ENCODE results near the gene WSB1. TPM values are rescaled to one million over a fixed set of nuclear protein-coding genes. Genes with fewer than 3 reads are reported as not detected.

The WSB1 gene
- total RNA-seq, 1 experiment from 2014 or later, result 157 TPM

GRCh38 chr17:27324771-27325339 lies 30.9 kb downstream of the WSB1 start:
- Mint-ChIP-seq H3K27ac (ENCODE audit: unreplicated experiment) (no peak overlapping the region), H3K4me3 (ENCODE audit: unreplicated experiment) (no peak overlapping the region), H3K9me3 (ENCODE audit: unreplicated experiment) (no peaks in the 10 kb centered on the region), H3K27me3 (ENCODE audit: insufficient read depth, unreplicated experiment) (no peaks in the 10 kb centered on the region), H3K36me3 (ENCODE audit: insufficient read depth, unreplicated experiment) (peaks cover 10% of the 10 kb centered on the region), H3K4me1 (ENCODE audit: low read depth, unreplicated experiment) (peaks cover 11% of the 10 kb centered on the region)
- no peak overlapping the region for H3K4me3 ChIP-seq (ENCODE audit: low read depth, low read length)
- no TSS peak for BruUV-seq (replicated peaks)
- ChIA-PET POLR2A (no interaction called here), CTCF (no interaction called here)
- H3K36me3 ChIP-seq (ENCODE audit: control insufficient read depth, insufficient read depth, low read length), result no peaks in the 10 kb centered on the region
- no peaks in the 10 kb centered on the region for H3K27me3 ChIP-seq (replicated peaks; ENCODE audit: control insufficient read depth, insufficient read depth, low read length)
- no peak for DNase-seq
- no peak for TF ChIP-seq CTCF (IDR thresholded peaks at IDR 0.05; ENCODE audit: insufficient read depth in 1 of 2, low read depth in 1 of 2, low read length in 1 of 2, severe bottlenecking in 1 of 2, unreplicated experiment in 1 of 2)
- H3K4me1 ChIP-seq, result no peaks in the 10 kb centered on the region
- no peaks in the 10 kb centered on the region for H3K9me3 ChIP-seq
- intact Hi-C loops (cut with micrococcal nuclease; ENCODE audit: unreplicated experiment), result no loop called here

- H3K27me3 Mint-ChIP-seq (ENCODE audit: insufficient read depth, unreplicated experiment), result no peaks in the 10 kb centered on the region
- Histone ChIP-seq H3K27me3 (replicated peaks; ENCODE audit: control insufficient read depth, insufficient read depth, low read length) (no peaks in the 10 kb centered on the region), H3K4me3 (ENCODE audit: low read depth, low read length) (no peak overlapping the region), H3K4me1 (no peaks in the 10 kb centered on the region), H3K36me3 (ENCODE audit: control insufficient read depth, insufficient read depth, low read length) (no peaks in the 10 kb centered on the region), H3K9me3 (no peaks in the 10 kb centered on the region)
- no peak for TF ChIP-seq CTCF (IDR thresholded peaks at IDR 0.05; ENCODE audit: insufficient read depth in 1 of 2, low read depth in 1 of 2, low read length in 1 of 2, severe bottlenecking in 1 of 2, unreplicated experiment in 1 of 2)
- H3K4me1 Mint-ChIP-seq (ENCODE audit: low read depth, unreplicated experiment), result peaks cover 4% of the 10 kb centered on the region
- H3K4me3 Mint-ChIP-seq (ENCODE audit: unreplicated experiment), result no peak overlapping the region
- DNase-seq, result no peak
- intact Hi-C loops (cut with micrococcal nuclease; ENCODE audit: unreplicated experiment), result no loop called here
- no peaks in the 10 kb centered on the region for H3K9me3 Mint-ChIP-seq (ENCODE audit: unreplicated experiment)
- no TSS peak for BruUV-seq (replicated peaks)
- H3K36me3 Mint-ChIP-seq (ENCODE audit: insufficient read depth, unreplicated experiment), result no peaks in the 10 kb centered on the region
- ChIA-PET CTCF (no interaction called here), POLR2A (no interaction called here)
- no peak overlapping the region for H3K27ac Mint-ChIP-seq (ENCODE audit: unreplicated experiment)
Measured at GRCh38 chr17:27326051-27326450, 32.1 kb downstream of the WSB1 start.

GRCh38 chr17:27326585-27326984 lies 32.7 kb downstream of the WSB1 start:
- BruUV-seq (replicated peaks), result no TSS peak
- H3K4me3 Mint-ChIP-seq (ENCODE audit: unreplicated experiment), result no peak overlapping the region
- DNase-seq, result no peak
- CTCF ChIA-PET, result interaction anchor here (0.6 to 1.0 kb wide), 2 partner anchors 28 to 90 kb away, joined by 3 read pairs; no protein-coding TSS in a partner anchor
- H3K27me3 Mint-ChIP-seq (ENCODE audit: insufficient read depth, unreplicated experiment), result no peaks in the 10 kb centered on the region
- no peaks in the 10 kb centered on the region for H3K36me3 Mint-ChIP-seq (ENCODE audit: insufficient read depth, unreplicated experiment)
- no peaks in the 10 kb centered on the region for H3K36me3 ChIP-seq (ENCODE audit: control insufficient read depth, insufficient read depth, low read length)
- no peaks in the 10 kb centered on the region for H3K9me3 Mint-ChIP-seq (ENCODE audit: unreplicated experiment)
- H3K4me1 ChIP-seq, result no peaks in the 10 kb centered on the region
- no peak overlapping the region for H3K4me3 ChIP-seq (ENCODE audit: low read depth, low read length)
- peaks cover 9% of the 10 kb centered on the region for H3K4me1 Mint-ChIP-seq (ENCODE audit: low read depth, unreplicated experiment)
- no peaks in the 10 kb centered on the region for H3K9me3 ChIP-seq
- POLR2A ChIA-PET, result no interaction called here
- intact Hi-C loops (cut with micrococcal nuclease; ENCODE audit: unreplicated experiment), result no loop called here
- TF ChIP-seq CTCF (IDR thresholded peaks at IDR 0.05; ENCODE audit: insufficient read depth in 1 of 2, low read depth in 1 of 2, low read length in 1 of 2, severe bottlenecking in 1 of 2, unreplicated experiment in 1 of 2), result no peak
- H3K27ac Mint-ChIP-seq (ENCODE audit: unreplicated experiment), result no peak overlapping the region
- H3K27me3 ChIP-seq (replicated peaks; ENCODE audit: control insufficient read depth, insufficient read depth, low read length), result no peaks in the 10 kb centered on the region
